ENCODE results near the gene MSRB3. TPM values are rescaled to one million over a fixed set of nuclear protein-coding genes. Genes with fewer than 3 reads are reported as not detected.

Gene MSRB3
- total RNA-seq, 2 donors from 2014 or later: 1.2 to 2.1 TPM

DNA sequence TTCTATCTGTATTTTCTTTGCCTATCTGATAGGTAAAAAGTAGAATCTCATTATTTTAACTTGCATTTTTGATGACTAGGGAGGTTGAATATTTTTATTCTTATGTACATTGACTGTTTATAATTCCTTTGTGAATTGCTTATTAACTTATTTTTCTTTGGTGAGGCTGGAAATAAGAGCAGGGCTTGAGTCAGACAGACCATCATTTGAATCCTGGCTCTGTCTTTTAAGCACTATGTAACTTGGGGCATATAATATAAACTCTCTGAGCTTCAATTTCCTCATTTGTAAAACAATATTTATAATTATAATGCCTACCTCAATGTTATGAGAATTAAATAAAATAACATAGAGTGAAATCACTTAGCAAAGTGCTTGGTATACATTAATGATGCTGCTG lies 108.9 kb downstream of the MSRB3 start:
- H3K4me1 ChIP-seq (ENCODE audit: control insufficient read depth, insufficient read depth, low read length): no peaks in the 10 kb centered on the region
- no peak overlapping the region for H3K4me3 Mint-ChIP-seq
- H3K36me3 Mint-ChIP-seq (ENCODE audit: low read depth): no peaks in the 10 kb centered on the region
- H3K36me3 ChIP-seq (ENCODE audit: control insufficient read depth, insufficient read depth, low read length): no peaks in the 10 kb centered on the region
- no peak overlapping the region for H3K27ac ChIP-seq (ENCODE audit: low read depth, low read length)
- DNase-seq: no peak
- no peaks in the 10 kb centered on the region for H3K9me3 ChIP-seq (ENCODE audit: control insufficient read depth, low read length)
- peaks cover 3% of the 10 kb centered on the region for H3K27me3 Mint-ChIP-seq (ENCODE audit: insufficient read depth)
- H3K27ac Mint-ChIP-seq: no peak overlapping the region
- no peak overlapping the region for H3K9ac ChIP-seq (ENCODE audit: extremely low read depth, low read length, poor library complexity, severe bottlenecking)
- TF ChIP-seq, protein P1, sequence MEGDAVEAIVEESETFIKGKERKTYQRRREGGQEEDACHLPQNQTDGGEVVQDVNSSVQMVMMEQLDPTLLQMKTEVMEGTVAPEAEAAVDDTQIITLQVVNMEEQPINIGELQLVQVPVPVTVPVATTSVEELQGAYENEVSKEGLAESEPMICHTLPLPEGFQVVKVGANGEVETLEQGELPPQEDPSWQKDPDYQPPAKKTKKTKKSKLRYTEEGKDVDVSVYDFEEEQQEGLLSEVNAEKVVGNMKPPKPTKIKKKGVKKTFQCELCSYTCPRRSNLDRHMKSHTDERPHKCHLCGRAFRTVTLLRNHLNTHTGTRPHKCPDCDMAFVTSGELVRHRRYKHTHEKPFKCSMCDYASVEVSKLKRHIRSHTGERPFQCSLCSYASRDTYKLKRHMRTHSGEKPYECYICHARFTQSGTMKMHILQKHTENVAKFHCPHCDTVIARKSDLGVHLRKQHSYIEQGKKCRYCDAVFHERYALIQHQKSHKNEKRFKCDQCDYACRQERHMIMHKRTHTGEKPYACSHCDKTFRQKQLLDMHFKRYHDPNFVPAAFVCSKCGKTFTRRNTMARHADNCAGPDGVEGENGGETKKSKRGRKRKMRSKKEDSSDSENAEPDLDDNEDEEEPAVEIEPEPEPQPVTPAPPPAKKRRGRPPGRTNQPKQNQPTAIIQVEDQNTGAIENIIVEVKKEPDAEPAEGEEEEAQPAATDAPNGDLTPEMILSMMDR (conservative IDR thresholded peaks at IDR 0.05): no peak
- no peak overlapping the region for H3K4me3 ChIP-seq (ENCODE audit: low read length)
- no peaks in the 10 kb centered on the region for H3K27me3 ChIP-seq (ENCODE audit: control insufficient read depth, insufficient read depth, low read length, poor library complexity, severe bottlenecking)
- no peaks in the 10 kb centered on the region for H3K4me1 Mint-ChIP-seq
- no peaks in the 10 kb centered on the region for H3K9me3 Mint-ChIP-seq

DNA sequence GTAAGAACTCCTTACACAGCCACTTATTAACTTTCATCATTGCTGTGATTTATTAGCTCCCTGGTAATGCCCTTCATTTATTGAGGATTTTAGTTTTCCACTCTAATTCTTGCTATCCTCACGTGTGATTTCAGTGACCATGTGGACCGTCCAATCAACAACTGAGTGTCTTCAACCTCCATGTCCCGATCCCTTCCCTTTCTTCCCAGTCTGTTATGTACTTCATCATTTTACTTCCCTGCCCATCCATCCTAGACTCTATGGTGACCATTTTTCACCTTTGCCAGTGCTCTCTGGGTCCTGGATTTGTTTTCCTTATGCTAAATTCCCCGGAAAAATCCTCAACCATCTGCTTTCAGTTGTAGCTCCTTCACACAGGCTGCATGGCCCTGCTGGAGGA lies 111.0 kb downstream of the MSRB3 start:
- TF ChIP-seq, protein P1 (conservative IDR thresholded peaks at IDR 0.05): no peak
- Histone ChIP-seq H3K4me1 (ENCODE audit: control insufficient read depth, insufficient read depth, low read length) (no peaks in the 10 kb centered on the region), H3K27me3 (ENCODE audit: control insufficient read depth, insufficient read depth, low read length, poor library complexity, severe bottlenecking) (no peaks in the 10 kb centered on the region), H3K9ac (ENCODE audit: extremely low read depth, low read length, poor library complexity, severe bottlenecking) (no peak overlapping the region), H3K36me3 (ENCODE audit: control insufficient read depth, insufficient read depth, low read length) (no peaks in the 10 kb centered on the region), H3K9me3 (ENCODE audit: control insufficient read depth, low read length) (peaks cover 5% of the 10 kb centered on the region), H3K4me3 (ENCODE audit: low read length) (no peak overlapping the region), H3K27ac (ENCODE audit: low read depth, low read length) (no peak overlapping the region)
- Mint-ChIP-seq H3K4me1 (no peaks in the 10 kb centered on the region), H3K4me3 (no peak overlapping the region), H3K27me3 (ENCODE audit: insufficient read depth) (peaks cover 3% of the 10 kb centered on the region), H3K9me3 (peaks cover 2% of the 10 kb centered on the region), H3K27ac (no peak overlapping the region), H3K36me3 (ENCODE audit: low read depth) (no peaks in the 10 kb centered on the region)
- no peak for DNase-seq
- WGBS, 2 experiments (ENCODE audit: insufficient coverage in 1 of 2, insufficient read length in 1 of 2): 63 to 67% methylated on average over 3 to 4 of the region's 4 CpGs

DNA sequence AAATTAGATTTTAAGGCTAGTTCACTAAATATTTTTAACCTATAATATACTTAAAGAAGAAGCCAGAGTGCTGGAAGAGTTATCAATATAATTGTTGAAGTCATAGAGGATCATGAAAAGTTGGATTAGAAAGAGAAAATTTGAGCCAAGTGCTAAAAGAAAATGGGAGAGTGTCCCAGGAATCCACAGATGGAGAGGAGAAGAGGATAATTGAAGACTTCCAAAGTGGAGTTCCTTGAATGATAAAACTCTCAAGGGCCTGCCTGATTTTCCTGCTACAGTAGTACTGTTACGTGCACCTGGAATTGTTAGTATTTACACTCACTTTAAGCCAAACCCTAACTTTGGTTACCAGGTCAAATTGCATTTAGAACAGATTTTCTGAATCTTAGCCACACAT lies 113.2 kb downstream of the MSRB3 start:
- H3K36me3 ChIP-seq (ENCODE audit: control insufficient read depth, insufficient read depth, low read length): no peaks in the 10 kb centered on the region
- Mint-ChIP-seq H3K9me3 (peaks cover 10% of the 10 kb centered on the region), H3K36me3 (ENCODE audit: low read depth) (no peaks in the 10 kb centered on the region), H3K27ac (no peak overlapping the region), H3K27me3 (ENCODE audit: insufficient read depth) (peaks cover 3% of the 10 kb centered on the region), H3K4me3 (no peak overlapping the region), H3K4me1 (no peaks in the 10 kb centered on the region)
- H3K4me3 ChIP-seq (ENCODE audit: low read length): no peak overlapping the region
- H3K9ac ChIP-seq (ENCODE audit: extremely low read depth, low read length, poor library complexity, severe bottlenecking): no peak overlapping the region
- TF ChIP-seq, protein P1 (conservative IDR thresholded peaks at IDR 0.05): no peak
- 100% methylated on average over 1 of the region's 1 CpG; no CpG with 5 or more reads in 1 of the 2 experiments for WGBS, 2 experiments (ENCODE audit: insufficient coverage in 1 of 2, insufficient read length in 1 of 2)
- no peak overlapping the region for H3K27ac ChIP-seq (ENCODE audit: low read depth, low read length)
- no peak for DNase-seq
- H3K4me1 ChIP-seq (ENCODE audit: control insufficient read depth, insufficient read depth, low read length): no peaks in the 10 kb centered on the region
- peaks cover 12% of the 10 kb centered on the region for H3K9me3 ChIP-seq (ENCODE audit: control insufficient read depth, low read length)
- no peaks in the 10 kb centered on the region for H3K27me3 ChIP-seq (ENCODE audit: control insufficient read depth, insufficient read depth, low read length, poor library complexity, severe bottlenecking)

Data from endodermal cell (in vitro differentiated cells).